Effector memory CD8-positive, alpha-beta T cell (primary cell): Measurements from ENCODE around the gene C1orf141.

Source experiments
- ATAC-seq: fragments of 150-1000 bp; cut with Tn5 transposase; replicated peaks from 2 replicates; pipeline ENCODE4 v1.10.0; 2021; ENCODE audit warnings: mild to moderate bottlenecking, moderate library complexity
- DNase-seq, 3 experiments: peaks; one replicate each; pipeline ENCODE4 v3.0.0; 2021
- H3K27ac Mint-ChIP-seq, 2 donors: one replicate each; pipeline ENCODE4 v1.8.0; 2022; ENCODE audit warnings: mild to moderate bottlenecking in 2 of 2, mixed read lengths in 2 of 2, moderate library complexity in 2 of 2
- H3K27me3 Mint-ChIP-seq, 2 donors: one replicate each; pipeline ENCODE4 v1.8.0; 2022; ENCODE audit warnings: mixed read lengths in 2 of 2
- H3K36me3 Mint-ChIP-seq: one replicate; pipeline ENCODE4 v1.8.0; 2022; ENCODE audit warnings: mild to moderate bottlenecking, moderate library complexity, mixed read lengths; ENCODE audit not compliant: insufficient read depth
- H3K4me1 Mint-ChIP-seq, 2 donors: one replicate each; pipeline ENCODE4 v1.8.0; 2022; ENCODE audit warnings: low read depth in 2 of 2, mixed read lengths in 2 of 2
- H3K4me3 Mint-ChIP-seq, 2 donors: one replicate each; pipeline ENCODE4 v1.8.0; 2022; ENCODE audit warnings: mild to moderate bottlenecking in 2 of 2, mixed read lengths in 2 of 2, moderate library complexity in 2 of 2
- H3K9me3 Mint-ChIP-seq, 2 donors: one replicate each; pipeline ENCODE4 v1.8.0; 2022; ENCODE audit warnings: mixed read lengths in 2 of 2
- total RNA-seq, 9 experiments: gene quantifications; one replicate each; lab custom pipeline; 2026; lab: John Stamatoyannopoulos, UW

Gene C1orf141
- total RNA-seq, result 0 to 0.12 (median 0) reads per million in 9 experiments

- Mint-ChIP-seq H3K36me3 (no peaks in the 10 kb centered on the region), H3K27me3 (peaks cover 7 to 13% of the 10 kb centered on the region in 2 donors)
These were observed at the start of gene C1orf141 for GRCh38 chr1:67134695-67135094. TSS of gene C1orf141 (minus strand) at chr1:67134970. CDS start at chr1:67127240, 7,730 bp downstream.

GRCh38 chr1:67175530-67176087 lies 40.8 kb upstream of the C1orf141 start:
- ATAC-seq, result no peak
- DNase-seq, result no peak
- no peak overlapping the region for H3K27ac Mint-ChIP-seq
- peak overlapping the region in 1 of 2 donors; percentile 7 for H3K4me3 Mint-ChIP-seq
- H3K9me3 Mint-ChIP-seq, result no peaks in the 10 kb centered on the region
- peaks cover 19 to 43% of the 10 kb centered on the region in 2 donors for H3K4me1 Mint-ChIP-seq
- peaks cover 15% of the 10 kb centered on the region for H3K36me3 Mint-ChIP-seq
- H3K27me3 Mint-ChIP-seq, result peaks cover 0 to 15% of the 10 kb centered on the region in 2 donors

More at GRCh38 chr1:67134695-67135094, at the start of gene C1orf141:
- Mint-ChIP-seq H3K27ac (no peak within 1 kb of the TSS), H3K4me1 (peaks cover 4% of the 10 kb centered on the region in 2 donors), H3K4me3 (peak within 1 kb of the TSS; percentile 23 to 62), H3K9me3 (no peaks in the 10 kb centered on the region)
- ATAC-seq, result no peak
- DNase-seq, result no peak

- DNase-seq, result no peak
- Mint-ChIP-seq H3K27ac (no peak overlapping the region), H3K36me3 (peaks cover 20% of the 10 kb centered on the region), H3K4me1 (peaks cover 22 to 42% of the 10 kb centered on the region in 2 donors), H3K9me3 (no peaks in the 10 kb centered on the region), H3K4me3 (peak overlapping the region in 1 of 2 donors; percentile 7), H3K27me3 (peaks cover 0 to 11% of the 10 kb centered on the region in 2 donors)
- no peak for ATAC-seq
These were observed 40.0 kb upstream of the C1orf141 start for GRCh38 chr1:67174716-67175284.

GRCh38 chr1:67173988-67174387 lies 39.2 kb upstream of the C1orf141 start:
- no peak for DNase-seq
- H3K36me3 Mint-ChIP-seq, result peaks cover 26% of the 10 kb centered on the region
- peaks cover 22 to 36% of the 10 kb centered on the region in 2 donors for H3K4me1 Mint-ChIP-seq
- H3K4me3 Mint-ChIP-seq, result no peak overlapping the region
- no peak overlapping the region for H3K27ac Mint-ChIP-seq
- H3K9me3 Mint-ChIP-seq, result no peaks in the 10 kb centered on the region
- H3K27me3 Mint-ChIP-seq, result peaks cover 0 to 5% of the 10 kb centered on the region in 2 donors
- ATAC-seq, result no peak

- H3K27ac Mint-ChIP-seq, result peak overlapping the region; percentile 64 to 92
- peak; percentile 43 for ATAC-seq
- peak overlapping the region; percentile 66 to 75 for H3K4me3 Mint-ChIP-seq
- H3K27me3 Mint-ChIP-seq, result peaks cover 0 to 5% of the 10 kb centered on the region in 2 donors
- H3K36me3 Mint-ChIP-seq, result peaks cover 44% of the 10 kb centered on the region
- DNase-seq, result peak in 1 of 3 experiments; percentile 4
- H3K4me1 Mint-ChIP-seq, result peaks cover 22 to 34% of the 10 kb centered on the region in 2 donors
- H3K9me3 Mint-ChIP-seq, result no peaks in the 10 kb centered on the region
These were observed 37.2 kb upstream of the C1orf141 start for GRCh38 chr1:67171978-67172377.

- Mint-ChIP-seq H3K4me3 (peak overlapping the region; percentile 66 to 75), H3K4me1 (peaks cover 22 to 34% of the 10 kb centered on the region in 2 donors), H3K9me3 (no peaks in the 10 kb centered on the region), H3K36me3 (peaks cover 45% of the 10 kb centered on the region), H3K27ac (peak overlapping the region; percentile 64 to 92), H3K27me3 (peaks cover 0 to 5% of the 10 kb centered on the region in 2 donors)
- ATAC-seq (no peak), DNase-seq (no peak)
These were observed 36.8 kb upstream of the C1orf141 start for GRCh38 chr1:67171574-67171955.

GRCh38 chr1:67170751-67171573 lies 36.2 kb upstream of the C1orf141 start:
- H3K4me1 Mint-ChIP-seq, result peaks cover 22 to 34% of the 10 kb centered on the region in 2 donors
- DNase-seq (peak; percentile 9 to 44 (median 42)), ATAC-seq (peak; percentile 63)
- peaks cover 49% of the 10 kb centered on the region for H3K36me3 Mint-ChIP-seq
- H3K27ac Mint-ChIP-seq, result peak overlapping the region; percentile 64 to 92
- peaks cover 0 to 2% of the 10 kb centered on the region in 2 donors for H3K27me3 Mint-ChIP-seq
- H3K4me3 Mint-ChIP-seq, result peak overlapping the region; percentile 66 to 75
- H3K9me3 Mint-ChIP-seq, result no peaks in the 10 kb centered on the region

- ATAC-seq (no peak), DNase-seq (no peak)
- Mint-ChIP-seq H3K36me3 (peaks cover 50% of the 10 kb centered on the region), H3K27ac (no peak overlapping the region), H3K4me1 (peaks cover 25 to 30% of the 10 kb centered on the region in 2 donors), H3K9me3 (no peaks in the 10 kb centered on the region), H3K4me3 (peak overlapping the region in 1 of 2 donors; percentile 75), H3K27me3 (peaks cover 6 to 8% of the 10 kb centered on the region in 2 donors)
These were observed 35.2 kb upstream of the C1orf141 start for GRCh38 chr1:67169932-67170331.

- ATAC-seq (no peak), DNase-seq (no peak)
- H3K27me3 Mint-ChIP-seq, result peaks cover 8 to 10% of the 10 kb centered on the region in 2 donors
- no peaks in the 10 kb centered on the region for H3K9me3 Mint-ChIP-seq
- H3K4me1 Mint-ChIP-seq, result peaks cover 22 to 31% of the 10 kb centered on the region in 2 donors
- peak overlapping the region in 1 of 2 donors; percentile 85 for H3K27ac Mint-ChIP-seq
- peak overlapping the region in 1 of 2 donors; percentile 82 for H3K4me3 Mint-ChIP-seq
- H3K36me3 Mint-ChIP-seq, result peaks cover 50% of the 10 kb centered on the region
These were observed 34.7 kb upstream of the C1orf141 start for GRCh38 chr1:67169496-67169895.

- ATAC-seq (peak; percentile 67), DNase-seq (peak in 2 of 3 experiments; percentile 50 to 52)
- H3K9me3 Mint-ChIP-seq, result no peaks in the 10 kb centered on the region
- peaks cover 8 to 12% of the 10 kb centered on the region in 2 donors for H3K27me3 Mint-ChIP-seq
- peaks cover 43% of the 10 kb centered on the region for H3K36me3 Mint-ChIP-seq
- H3K4me3 Mint-ChIP-seq, result peak within 1 kb of the TSS; percentile 32 to 82
- H3K4me1 Mint-ChIP-seq, result peaks cover 21 to 22% of the 10 kb centered on the region in 2 donors
- peak within 1 kb of the TSS; percentile 44 to 93 for H3K27ac Mint-ChIP-seq
These were observed 31.4 kb upstream of the C1orf141 start, which contains the start of gene IL23R for GRCh38 chr1:67166196-67166595. TSS of gene IL23R (plus strand) at chr1:67166454. CDS start at chr1:67168121, 1,667 bp downstream.

GRCh38 chr1:67165468-67166041 lies 30.8 kb upstream of the C1orf141 start:
- Mint-ChIP-seq H3K27ac (peak overlapping the region in 1 of 2 donors; percentile 93), H3K9me3 (no peaks in the 10 kb centered on the region), H3K4me1 (peaks cover 14 to 16% of the 10 kb centered on the region in 2 donors), H3K27me3 (peaks cover 8 to 12% of the 10 kb centered on the region in 2 donors), H3K36me3 (peaks cover 37% of the 10 kb centered on the region), H3K4me3 (peak overlapping the region in 1 of 2 donors; percentile 82)
- DNase-seq (no peak), ATAC-seq (no peak)

GRCh38 chr1:67162954-67163353 lies 28.2 kb upstream of the C1orf141 start:
- peak overlapping the region in 1 of 2 donors; percentile 80 for H3K27ac Mint-ChIP-seq
- ATAC-seq, result peak; percentile 35

GRCh38 chr1:67159233-67159632 lies 24.5 kb upstream of the C1orf141 start:
- H3K4me1 Mint-ChIP-seq, result peaks cover 6 to 7% of the 10 kb centered on the region in 2 donors
- no peaks in the 10 kb centered on the region for H3K36me3 Mint-ChIP-seq
- no peak for ATAC-seq
- DNase-seq, result no peak
- no peak overlapping the region for H3K4me3 Mint-ChIP-seq
- no peak overlapping the region for H3K27ac Mint-ChIP-seq
- H3K9me3 Mint-ChIP-seq, result no peaks in the 10 kb centered on the region
- H3K27me3 Mint-ChIP-seq, result peaks cover 11 to 26% of the 10 kb centered on the region in 2 donors

More at GRCh38 chr1:67162954-67163353, 28.2 kb upstream of the C1orf141 start:
- peak overlapping the region in 1 of 2 donors; percentile 25 for H3K4me3 Mint-ChIP-seq
- DNase-seq, result no peak
- H3K36me3 Mint-ChIP-seq, result peaks cover 18% of the 10 kb centered on the region
- H3K4me1 Mint-ChIP-seq, result peaks cover 11 to 15% of the 10 kb centered on the region in 2 donors
- no peaks in the 10 kb centered on the region for H3K9me3 Mint-ChIP-seq
- H3K27me3 Mint-ChIP-seq, result peaks cover 8 to 12% of the 10 kb centered on the region in 2 donors
